ENCODE results near the gene DBH.
"Not testable (repeated sequence)": the region's sequence is repeated elsewhere in the genome, so short reads cannot be mapped to it uniquely, and the experiment has no call there.

DBH gene

DNA sequence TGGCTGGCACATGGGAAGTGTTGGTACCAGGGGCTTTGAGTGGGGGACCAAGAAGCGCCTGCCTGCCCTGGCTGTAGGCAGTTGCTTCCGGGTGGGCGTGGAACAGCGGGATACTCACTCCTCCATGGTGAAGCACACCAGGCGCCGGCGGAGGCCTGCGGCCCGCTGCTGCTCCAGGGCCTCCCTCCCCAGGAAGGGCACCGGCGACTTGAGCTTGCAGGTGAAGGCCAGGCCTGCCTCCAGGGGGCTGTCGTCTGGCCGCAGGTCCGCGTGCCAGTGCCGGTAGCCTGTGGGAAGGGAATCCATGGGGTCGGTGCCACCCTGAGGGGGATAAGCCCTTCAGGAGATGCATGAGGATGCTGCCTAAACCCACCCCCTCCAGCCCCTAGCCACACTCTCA lies 34.3 kb downstream of the DBH start:
- DNase-seq, result no peak

DNA sequence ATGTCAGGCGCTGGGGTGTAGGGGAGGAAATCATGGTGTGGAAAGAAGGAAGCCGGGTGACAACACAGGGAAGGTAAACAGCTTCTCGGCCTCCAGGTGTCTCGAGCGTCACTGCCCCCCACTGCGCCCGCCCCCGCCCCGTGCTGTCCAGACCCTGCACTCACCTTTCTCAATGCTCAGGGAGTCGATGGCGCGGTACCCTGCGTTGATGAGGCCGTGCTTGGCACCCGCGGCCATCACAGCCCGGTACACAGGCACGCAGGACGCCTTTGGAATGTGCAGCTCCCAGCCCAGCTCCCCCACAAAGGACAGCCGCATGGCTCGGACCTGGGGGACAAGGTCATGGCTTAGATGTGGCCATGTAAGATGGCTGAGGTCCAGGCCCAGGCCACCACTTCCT lies 35.2 kb downstream of the DBH start:
- no peak for DNase-seq

DNA sequence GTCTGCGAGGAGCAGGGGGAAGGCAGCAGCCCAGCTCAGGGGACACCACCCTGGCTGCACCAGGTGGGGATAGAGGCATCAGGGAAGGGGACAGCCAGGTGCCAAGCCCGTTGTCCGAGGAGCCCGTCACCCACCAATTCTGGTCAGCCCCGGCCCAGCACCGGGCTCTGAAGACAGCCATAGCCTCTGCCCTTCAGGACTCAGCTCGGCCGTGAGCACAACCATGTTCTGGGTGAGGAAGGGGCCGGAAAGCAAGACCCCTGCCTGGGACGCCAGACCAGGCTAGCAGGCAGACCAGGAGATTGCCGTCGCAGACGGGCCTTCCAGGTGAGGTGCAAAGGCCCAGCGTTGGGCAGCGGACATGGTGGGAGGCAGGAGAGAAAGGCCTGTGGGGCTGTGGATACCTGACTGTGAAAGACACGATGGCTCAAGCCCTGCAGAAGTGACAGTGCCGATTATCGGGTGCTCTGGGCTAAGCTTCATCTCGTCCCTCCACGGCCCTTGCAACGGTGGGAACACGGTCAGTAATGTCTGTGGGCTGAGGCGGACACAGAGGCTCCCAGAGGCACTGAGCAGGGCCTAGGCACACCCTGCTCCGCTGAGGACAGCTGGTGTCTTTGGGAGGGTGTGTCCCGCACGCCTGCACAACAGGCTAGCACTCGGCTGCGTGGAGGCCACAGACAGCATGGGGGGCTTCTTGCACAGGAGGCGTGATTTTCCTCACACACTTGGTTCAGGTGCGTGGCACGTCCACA lies 36.5 kb downstream of the DBH start:
- DNase-seq, result no peak

DNA sequence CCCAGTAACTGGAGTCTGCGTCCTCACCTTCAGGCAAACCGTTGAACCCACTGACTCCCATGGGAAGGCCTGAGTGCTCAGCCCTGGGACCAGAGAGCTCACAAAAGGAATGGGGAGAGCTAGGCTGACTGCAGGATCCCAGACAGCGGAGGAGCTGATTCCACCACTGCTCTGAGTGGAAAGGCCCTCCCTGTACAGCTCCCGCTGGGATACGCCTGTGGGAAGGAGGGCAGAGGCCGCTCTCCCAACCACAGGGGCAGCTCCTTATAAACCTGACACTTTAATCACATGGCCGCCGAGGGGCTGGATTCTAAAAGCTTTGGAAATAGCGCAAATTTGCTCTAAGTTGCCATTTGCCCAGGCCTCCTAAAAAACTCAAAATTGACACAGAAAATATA lies 37.1 kb downstream of the DBH start:
- DNase-seq, result no peak

DNA sequence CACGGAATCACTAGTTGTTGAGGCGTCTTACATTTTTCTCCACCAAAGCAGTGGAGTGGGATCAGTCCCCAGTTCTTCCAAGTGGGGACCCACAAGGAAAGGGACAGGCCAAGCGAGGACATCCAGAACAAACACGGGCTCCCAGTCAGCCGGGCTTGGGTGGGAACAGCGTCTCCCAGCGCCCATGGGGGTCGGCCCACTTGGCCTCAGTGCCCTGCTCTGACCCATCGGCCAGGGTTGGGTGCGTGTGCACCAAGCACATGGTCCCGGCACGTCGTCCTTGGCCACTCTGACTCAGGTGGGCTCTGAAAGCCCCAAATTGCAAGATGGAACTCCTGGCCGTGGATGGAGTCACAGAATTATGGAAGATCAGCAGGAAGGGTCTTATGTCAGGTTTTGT lies 37.9 kb downstream of the DBH start:
- DNase-seq, result no peak

DNA sequence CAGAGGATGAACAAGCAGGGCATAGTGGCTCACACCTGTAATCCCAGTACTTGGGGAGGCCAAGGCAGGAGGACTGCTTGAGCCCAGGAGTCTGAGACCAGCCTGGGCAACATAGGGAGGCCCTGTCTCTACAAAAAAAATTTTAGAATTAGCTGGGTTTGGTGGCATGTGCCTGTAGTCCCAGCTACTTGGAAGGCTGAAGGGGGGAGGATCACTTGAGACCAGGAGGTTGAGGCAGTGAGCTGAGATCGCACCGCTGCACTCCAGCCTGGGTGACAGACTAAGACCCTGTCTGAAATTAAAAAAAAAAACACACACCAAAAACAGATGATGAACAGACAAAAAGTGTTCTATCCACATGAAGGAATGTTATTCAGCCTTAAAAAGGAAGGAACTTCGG lies 39.6 kb downstream of the DBH start:
- DNase-seq, result not testable (repeated sequence)

DNA sequence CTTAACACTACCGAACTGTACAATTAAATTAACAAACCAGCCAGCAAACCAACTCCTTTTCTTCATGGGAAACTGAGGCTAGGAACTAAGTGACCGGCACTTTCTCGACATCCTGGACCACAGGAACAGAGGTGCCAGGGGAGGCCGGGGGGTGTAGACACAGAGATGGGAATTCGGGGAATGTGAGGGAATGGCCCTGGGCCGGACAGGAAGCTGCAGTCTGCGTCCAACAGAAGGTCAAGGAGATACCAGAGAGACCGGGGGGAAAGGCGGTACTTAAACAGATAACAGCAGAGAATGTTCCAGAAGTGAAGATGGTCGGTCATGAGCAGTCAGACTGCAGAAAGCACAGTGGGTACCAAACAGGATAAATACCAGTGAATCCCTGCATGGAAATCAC lies 40.3 kb downstream of the DBH start:
- no peak for DNase-seq

DNA sequence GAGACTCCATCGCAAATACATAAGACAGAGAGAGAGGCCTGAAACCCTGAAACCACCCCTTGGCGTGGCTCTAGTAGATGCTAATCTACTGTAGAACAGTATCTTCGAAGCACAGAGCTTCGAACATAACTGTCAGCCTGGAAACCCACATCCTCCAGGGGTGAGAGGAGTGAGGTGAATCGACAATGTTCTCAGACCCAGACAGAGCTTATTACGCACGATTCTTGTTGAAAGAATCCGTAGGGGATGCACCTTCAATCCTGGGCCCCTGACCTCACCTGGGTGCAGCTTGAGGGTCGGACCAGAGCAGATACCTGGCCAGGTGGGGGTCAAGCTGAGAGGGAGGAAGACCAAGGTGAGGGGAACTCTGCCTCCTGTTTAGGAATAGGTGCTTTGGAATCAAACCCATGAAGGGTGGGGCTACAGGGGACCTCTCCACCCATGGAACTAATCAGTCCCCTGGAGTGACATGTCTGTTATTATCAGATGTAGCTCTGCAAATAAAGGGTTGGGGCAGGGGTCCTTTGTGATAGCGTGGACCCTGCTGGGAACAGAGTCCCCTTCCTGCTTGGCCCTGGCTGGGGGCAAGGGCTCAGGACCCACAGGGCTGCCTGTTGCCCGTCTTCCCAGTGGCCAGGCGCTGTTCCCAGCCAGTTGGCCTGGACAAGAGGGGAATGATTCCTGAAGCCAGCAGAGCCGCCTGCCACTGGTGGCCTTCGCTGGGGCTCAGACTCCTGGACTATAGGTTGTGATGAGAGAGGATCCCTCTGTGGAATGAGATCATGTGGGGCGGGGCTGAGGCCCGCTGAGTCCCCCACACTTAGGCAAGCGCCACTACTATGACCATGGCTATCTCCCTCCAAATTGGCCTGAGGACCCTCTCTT lies 41.2 kb downstream of the DBH start:
- DNase-seq, result peak; percentile 77

DNA sequence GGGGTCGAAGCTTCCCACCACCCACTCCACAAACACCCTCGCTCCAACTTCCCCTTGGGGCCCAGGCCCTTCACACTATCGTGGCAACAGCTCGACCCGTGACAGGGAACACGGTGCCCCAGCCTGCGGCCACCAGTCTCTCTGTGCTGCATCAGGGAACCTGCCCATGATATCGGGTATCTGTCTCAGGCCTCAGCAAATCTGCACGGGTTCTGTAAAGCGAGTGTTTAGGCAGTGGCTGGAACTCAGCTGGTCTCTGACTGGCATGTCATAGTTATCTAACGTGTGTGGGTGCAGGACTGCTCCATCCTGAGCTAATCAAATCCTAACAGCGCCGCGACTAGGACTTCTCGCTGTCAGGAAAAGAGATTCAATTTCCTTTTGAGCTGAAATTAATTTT lies 42.9 kb downstream of the DBH start:
- DNase-seq, result no peak

DNA sequence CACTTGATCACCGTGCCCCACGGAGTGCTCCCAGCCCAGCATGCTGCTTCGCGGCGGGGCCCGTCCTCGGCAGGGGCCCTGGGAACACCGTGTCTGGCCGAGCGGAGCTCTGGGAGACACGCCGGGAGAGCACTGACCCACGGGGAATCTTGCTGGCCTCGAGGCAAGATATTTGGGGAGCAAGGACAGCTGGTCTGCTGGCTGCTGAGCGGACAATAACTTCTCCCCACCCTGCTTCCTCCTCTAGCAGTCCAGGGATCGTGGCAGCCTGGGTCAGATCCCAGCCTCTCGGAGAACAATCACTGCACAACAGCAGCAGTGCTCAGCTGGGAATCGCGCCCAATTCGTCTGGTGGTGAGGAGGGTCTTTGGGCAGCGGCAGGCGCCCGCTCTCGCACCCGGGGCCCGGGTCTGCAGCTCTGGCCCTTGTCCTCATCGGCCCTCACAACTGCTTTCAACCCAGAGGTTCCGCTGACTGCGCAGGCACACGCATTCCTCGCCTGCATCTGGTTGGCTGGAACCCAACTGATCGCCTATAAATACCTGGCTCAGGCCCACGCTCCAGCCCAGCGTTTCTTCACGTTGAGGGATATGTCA lies 43.4 kb downstream of the DBH start:
- DNase-seq, result no peak

DNA sequence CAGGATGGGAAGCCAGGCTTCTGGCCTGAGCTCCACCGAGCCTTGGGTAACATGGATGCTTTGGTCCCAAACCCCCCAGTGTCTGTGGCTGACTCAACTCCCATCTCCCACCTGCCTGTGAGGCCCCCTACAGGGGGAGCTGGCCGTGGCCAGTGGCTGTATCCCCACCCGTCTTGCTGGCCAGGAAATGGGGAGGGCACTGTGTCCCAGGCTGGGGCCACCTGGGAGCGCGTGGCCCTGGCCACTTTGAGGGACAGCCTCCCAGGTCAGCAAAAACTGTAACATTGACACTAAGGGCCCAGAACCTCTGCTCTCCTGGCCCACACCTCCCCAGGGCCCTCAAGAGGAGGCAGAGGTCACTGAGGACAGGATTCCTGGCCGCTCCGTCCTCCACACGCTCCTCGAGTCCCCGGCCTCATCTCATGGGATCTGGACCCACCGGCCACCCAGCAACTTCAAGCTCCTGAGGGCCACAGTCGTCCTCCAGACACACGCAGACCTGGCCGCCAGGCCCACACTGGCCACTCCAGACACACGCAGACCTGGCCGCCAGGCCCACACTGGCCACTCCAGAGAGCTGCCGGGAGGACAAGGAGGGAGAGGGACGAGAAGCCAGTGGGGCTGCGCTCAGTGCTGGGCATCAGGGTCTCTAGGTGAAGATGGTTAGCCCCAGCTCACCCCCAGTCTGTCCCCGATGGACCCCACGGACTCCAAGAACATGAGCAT lies 44.2 kb downstream of the DBH start:
- no peak for DNase-seq

DNA sequence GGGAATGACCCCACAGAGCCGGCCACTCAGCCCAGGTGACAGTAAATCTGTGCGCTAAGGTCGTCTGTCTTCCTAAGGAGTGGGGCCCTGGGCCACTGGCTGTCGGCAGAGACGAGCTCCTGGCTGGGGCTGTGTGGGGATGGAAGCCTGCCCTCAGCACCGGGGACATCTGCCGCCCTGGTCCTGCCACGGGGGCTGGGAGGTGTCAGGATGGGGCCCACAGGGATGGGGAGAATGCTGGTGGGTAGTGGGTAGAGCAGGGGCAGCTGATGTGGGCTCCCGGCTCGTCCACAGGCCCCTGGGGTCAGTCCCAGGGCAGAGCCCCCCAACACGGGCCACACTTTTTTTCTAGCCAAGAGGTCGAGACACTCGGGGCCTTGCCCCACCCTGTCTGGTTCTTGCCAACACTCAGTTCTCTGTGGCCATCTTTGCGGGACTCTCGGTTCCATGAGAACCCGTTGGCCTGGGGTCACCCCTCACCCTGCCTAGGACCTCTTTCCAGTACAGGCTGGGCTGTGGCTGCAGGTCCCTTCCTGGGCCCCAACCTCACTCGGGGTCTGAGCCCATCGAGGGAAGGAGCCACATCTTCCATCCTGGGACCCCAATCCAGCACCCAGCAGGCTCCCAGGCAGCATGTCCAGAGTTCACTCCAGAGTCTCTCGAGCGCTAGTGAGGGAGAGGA lies 45.0 kb downstream of the DBH start:
- DNase-seq, result no peak

DNA sequence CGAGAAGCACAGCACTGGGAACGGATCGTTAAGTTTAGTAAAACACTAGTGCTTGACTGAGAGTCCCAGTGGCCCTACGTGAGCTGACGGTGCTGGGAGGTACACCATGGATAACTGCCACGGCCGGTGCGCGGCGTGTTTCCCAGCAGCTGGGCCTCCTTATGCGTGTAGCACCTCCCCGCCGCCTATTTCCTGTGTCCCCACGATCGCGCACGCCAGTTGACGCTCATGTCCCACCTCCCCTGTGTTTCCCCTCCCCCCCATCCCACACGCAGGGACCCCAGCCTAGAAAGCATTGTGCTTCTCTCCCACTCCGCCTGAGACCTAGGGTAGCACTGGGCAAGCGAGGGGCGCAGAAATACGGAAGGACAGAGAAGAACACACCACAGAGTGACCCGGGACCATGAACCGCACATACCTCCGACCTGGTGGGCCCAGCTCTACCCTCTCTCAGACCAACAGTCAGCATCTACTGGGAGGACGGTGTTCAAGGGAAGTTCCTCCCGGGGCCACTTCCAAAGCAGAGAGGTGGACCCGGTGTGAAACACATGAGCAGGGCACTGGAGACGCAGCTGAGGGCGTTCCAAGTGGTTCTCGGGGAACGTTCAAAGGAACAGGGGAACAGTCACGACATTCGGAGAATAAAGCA lies 45.6 kb downstream of the DBH start:
- no peak for DNase-seq

DNA sequence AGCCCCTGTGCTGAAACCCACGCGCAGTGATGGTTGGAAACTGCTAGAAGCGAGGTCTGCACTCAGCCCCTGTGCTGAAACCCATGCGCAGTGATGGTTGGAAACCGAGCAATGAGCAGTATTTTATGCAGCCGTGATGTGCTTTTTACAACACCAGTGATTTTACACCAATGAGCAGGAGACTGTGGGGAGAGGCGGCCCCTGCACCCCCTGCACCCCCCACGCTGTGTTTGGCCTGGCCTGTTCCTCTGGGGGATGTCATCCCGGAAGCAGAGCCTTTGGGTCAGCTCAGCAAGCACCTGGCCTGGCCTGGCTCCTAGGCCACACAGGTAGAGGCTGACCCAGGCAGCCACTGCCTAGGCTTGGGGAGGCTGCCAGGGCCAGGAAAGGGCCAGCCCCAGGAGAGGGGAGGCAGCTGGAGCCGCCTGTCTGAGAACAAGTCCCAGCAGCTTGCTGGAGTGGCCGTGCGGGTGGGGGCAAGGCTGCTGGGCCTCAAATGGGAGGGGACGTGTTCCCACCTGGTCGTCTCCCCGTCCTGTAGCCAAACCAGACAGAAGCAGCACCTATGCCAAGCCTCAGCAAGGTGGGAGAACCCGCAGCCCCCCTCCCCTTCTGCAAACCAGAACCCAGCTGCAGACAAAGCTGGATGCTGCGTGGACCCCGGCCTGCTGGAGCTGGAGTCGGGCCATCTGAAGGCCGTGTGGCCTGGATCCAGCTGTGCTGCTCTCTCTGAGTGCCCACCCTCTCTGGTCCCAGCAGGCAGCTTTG lies 46.8 kb downstream of the DBH start:
- DNase-seq, result no peak

DNA sequence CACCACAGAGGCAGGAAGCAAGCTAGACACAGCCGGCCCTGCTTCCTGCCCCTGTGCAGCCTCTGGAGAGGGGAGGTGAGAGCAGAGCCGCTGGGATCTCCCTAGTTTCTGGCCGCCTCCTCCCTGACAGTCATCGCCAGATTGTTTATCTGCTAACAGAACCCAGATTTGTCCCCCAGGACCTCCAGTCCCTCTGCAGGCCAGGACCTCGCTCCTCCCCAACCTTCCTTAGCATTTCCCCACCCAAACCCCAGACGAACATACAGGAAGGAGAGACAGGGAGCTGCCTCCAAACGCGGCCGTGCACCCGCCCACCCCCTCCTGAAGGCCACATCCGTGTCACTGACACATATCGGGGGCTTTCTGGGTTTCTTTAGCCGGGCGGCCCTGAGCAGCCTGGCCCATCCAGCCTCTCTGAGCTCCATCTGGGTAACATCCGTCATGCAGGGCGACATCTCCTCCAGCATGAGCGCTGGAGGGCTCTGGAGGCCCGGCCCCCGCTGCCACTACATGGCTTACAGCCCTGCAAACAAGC lies 47.5 kb downstream of the DBH start:
- peak; percentile 85 for DNase-seq

DNA sequence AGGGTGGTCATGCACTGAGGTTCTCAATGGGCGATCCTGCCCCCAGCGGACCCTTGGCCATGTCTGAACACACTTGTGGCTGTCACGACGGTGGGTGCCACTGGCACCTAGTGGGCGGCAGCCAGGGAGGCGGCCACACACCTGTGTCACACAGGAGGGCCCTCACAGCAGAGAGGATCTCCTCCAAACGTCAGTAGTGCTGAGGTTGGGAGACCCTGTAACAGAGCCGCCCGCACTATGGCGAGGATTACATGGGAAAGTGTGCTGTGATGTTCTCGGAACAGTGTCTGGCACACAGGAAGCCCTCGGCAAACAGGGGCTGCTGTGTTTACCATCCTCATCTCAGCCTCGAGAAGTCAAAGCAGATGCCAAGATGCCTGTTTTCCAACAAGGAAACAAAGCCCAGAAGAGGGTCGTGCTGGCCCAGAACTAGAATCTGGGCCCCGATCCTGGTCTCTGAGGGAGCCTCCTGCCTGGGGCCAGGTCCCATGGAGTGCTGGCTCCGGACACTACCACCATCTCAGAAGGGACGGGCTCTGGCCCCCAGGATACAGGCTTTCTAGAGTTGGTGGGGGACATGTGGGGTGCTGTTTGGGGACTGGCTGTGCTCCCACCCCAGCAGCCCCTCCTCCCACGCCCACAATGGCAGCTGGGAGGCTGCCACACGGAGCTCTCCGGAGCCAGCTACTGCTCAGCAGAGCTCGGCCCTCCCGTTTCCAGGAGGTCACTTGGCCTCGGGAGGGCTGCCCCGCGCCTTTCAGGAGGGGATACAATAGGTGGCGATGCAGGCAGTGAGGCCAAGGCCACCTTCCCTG lies 48.2 kb downstream of the DBH start:
- DNase-seq, result no peak

DNA sequence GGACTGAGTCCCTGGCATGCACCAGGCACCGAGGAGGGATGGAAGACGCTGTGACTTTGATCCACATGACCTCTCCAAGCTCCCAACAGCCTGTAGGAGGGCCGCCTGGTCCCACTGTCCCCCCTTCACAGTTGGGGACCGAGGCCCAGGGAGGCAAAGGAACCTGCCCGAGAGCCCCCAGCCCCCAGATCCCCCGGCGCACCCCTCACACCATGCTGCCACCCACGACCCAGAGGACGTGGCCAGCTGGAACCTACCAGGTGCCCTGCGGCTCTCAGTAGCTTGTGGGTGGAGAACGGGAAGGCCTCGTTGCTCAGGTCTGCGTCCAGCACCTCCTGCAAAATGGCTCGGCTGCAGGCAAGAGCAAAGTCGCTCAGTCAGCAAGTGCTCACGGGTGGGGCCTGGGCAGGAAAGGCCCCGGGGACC lies 48.8 kb downstream of the DBH start:
- DNase-seq, result no peak

DNA sequence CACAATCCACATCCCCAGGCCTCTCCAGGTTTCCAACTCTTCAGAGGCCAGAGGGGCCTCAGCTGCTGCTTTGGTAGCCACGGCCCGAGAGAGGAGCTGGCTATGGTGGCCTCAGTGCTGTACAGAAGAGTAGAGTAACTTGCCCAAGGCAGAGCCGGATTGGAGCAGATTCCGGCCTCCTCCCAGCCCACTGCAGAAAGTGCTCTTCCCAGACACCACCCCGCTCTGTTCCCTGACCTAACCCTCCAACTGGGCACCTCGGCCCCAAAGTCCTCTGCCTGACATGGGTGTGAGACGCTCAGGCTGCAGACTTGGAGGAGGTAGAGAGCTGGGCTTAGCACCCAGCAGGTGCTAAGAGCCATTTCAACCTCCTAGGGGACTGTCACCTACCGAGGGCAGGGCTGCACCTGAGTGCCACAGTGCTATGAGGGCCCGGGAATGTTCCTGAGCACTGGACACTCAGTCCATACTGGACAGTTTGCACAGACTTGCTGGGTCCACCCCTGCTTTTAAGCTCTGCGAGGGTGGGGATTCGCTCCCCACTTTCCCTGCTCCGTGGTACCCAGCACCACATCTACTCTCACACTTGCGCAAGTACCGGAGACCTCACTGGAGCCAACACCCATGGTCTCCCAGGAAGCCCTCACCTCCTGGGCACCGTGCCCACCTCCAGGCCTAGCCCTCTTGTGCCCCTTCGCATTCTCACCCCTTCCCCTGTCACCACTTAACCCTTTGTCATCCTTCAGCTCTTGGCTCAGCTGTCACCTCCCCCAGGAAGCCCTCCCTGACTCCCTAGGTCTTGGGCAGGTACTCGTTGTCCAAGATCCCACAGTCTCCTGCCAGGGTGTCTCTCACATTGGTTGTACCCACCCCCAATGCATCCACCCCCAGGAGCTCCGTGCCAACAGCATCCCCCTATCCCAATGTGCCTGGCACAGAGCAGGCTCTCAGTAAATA lies 49.8 kb downstream of the DBH start:
- no peak for DNase-seq

All from activated effector memory CD4-positive, alpha-beta T cell treated with anti-CD3 and anti-CD28 coated beads, Interleukin-2, amount 50 U/mL, for 16 hours (primary cell).